LNCAP (cell line): ENCODE data around the gene USP7.

Source experiments
- CTCF ChIP-seq: fragments of 450-650 bp; IDR thresholded peaks from 2 replicates; pipeline ENCODE4 v1.5.1; 2017; ENCODE audit warnings: mild to moderate bottlenecking

The USP7 gene

GRCh38 chr16:8959921-8960787, 3.6 kb downstream of the USP7 start:
- no peak for TF ChIP-seq CTCF

DNA sequence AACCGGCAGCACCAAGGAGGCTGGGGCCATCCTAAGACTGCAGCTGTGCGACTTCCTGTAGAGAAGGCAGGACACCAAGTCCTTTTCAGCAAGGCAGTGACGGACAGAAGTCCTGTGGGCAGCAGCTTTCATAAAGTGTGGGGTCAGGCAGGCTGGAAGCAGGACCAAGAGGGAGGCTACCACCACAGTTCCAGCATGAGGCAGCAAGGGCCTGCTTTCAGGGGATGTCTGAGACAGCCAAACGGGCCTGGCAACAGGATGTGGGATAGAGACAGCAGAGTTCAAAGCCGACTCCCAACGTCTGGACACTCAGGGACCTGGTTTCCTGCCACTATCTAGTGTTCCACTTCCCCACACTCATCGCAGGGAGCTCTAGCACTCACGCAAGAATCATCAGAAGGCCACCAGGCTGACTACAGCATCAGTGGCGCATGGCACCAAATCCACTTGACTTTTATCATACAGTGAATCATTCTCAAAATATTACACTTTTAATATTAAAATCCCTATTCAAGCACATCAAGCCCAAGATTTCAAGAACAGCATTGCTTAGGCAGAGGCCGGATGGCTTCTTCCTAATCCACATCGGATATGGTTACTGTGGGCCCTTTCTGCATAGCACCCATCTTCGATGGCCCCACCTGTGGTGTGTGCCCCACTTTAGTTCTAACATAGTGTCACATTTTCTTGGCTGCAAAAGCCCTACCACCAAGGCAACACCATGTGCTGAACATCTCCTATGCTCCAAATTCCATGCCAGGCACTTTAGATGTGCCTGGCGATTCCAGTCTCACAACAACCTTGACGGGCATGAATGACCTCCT, 5.2 kb downstream of the USP7 start:
- no peak for TF ChIP-seq CTCF

GRCh38 chr16:8957509-8958157, 6.1 kb downstream of the USP7 start:
- no peak for TF ChIP-seq CTCF

DNA sequence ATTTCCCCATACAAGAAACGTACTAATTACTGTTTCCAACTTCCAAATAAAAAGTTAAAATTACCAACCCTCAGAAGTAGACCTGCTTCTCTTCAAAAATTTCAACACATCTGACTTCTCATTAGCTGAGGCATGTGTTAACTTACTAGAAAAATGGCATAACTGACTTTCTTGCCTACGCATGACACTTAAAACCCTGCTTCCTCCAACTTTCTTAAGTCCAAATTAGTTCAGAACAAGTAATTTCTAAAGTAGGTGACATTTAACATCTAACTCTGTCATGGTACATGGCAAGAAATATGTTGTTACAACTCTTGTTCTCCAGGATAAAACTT, 6.7 kb downstream of the USP7 start:
- TF ChIP-seq CTCF: no peak

DNA sequence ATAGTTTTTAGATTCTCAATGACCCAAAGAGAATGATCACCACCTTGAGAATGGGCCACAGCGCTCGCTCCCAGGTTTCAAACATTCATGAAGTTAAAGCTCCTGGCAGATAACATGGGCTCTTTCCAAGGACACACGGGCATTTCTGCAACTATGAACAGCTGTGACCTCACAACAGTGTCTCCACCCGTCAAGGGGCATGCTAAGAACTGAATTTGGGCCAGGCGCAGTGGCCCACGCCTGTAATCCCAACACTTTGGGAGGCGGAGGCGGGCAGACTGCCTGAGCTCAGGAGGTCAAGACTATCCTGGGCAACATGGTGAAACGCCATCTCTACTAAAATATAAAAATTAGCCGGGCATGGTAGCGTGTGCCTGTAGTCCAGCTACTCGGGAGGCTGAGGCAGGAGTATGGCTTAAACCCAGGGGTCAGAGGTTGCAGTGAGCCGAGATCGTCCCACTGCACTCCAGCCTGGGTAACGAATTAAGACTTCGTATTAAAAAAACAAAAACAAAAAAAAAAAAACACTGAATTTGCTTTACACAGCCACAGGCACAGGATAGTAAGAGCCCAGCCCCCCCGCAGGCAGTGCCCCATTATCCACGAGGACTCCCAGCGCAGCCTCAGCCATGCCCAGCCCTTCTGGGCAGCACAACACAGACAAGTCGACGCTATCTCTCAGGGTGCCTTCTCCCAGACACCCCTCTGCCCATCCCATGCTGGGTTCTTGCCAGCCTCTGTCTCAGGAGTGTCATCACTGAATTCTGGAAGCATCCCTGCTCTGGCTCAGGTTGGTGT, 7.2 kb downstream of the USP7 start:
- no peak for TF ChIP-seq CTCF

DNA sequence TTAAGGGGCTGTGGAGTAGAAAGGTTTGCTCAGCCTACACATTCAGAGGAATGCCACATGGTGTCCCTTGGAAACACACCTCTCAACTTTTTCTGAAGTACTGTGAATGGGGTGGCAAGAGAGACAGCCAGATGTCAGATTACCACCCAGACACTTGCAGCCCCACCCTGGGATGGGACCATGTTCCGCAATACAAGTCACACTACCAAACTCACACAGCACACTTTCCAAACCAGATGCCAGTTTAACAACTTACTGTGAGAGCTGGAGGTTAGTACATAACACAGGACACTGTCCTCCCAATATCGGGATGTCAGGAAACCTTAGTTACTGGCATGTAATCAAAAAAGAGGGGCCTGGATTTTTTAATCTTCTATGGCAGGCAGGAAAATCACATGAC, 7.9 kb downstream of the USP7 start:
- TF ChIP-seq CTCF: no peak

- no peak for TF ChIP-seq CTCF
Measured at GRCh38 chr16:8953064-8953463, 10.6 kb downstream of the USP7 start.
